ENCODE data around the gene SUGP1. TPM values are rescaled to one million over a fixed set of nuclear protein-coding genes. Genes with fewer than 3 reads are reported as not detected.

The SUGP1 gene
- total RNA-seq, 2 donors from 2014 or later: 33.5 to 46.2 TPM

GRCh38 chr19:19343762-19344161 lies 23.5 kb upstream of the SUGP1 start:
- no peak for DNase-seq
- no peak for ATAC-seq
- intact Hi-C loops (cut with DNase I, micrococcal nuclease): no loop called here

GRCh38 chr19:19343016-19343362 lies 22.7 kb upstream of the SUGP1 start:
- intact Hi-C loops (cut with DNase I, micrococcal nuclease): no loop called here
- ATAC-seq (no peak), DNase-seq (no peak)

- intact Hi-C loops (cut with DNase I, micrococcal nuclease): no loop called here
- peak; percentile 86 for ATAC-seq
- DNase-seq: peak; percentile 50 to 66
Observed at GRCh38 chr19:19342086-19343015, 22.0 kb upstream of the SUGP1 start.

- DNase-seq: no peak
- intact Hi-C loops (cut with DNase I, micrococcal nuclease): no loop called here
- ATAC-seq: no peak
Observed at GRCh38 chr19:19341026-19341425, 20.7 kb upstream of the SUGP1 start.

GRCh38 chr19:19338082-19338481 lies 17.8 kb upstream of the SUGP1 start:
- intact Hi-C loops (cut with DNase I, micrococcal nuclease): no loop called here
- DNase-seq: no peak
- ATAC-seq: no peak

- DNase-seq (no peak), ATAC-seq (no peak)
- intact Hi-C loops (cut with DNase I, micrococcal nuclease): no loop called here
Observed at GRCh38 chr19:19337120-19337519, 16.8 kb upstream of the SUGP1 start.

GRCh38 chr19:19336597-19336996 lies 16.3 kb upstream of the SUGP1 start:
- intact Hi-C loops (cut with DNase I, micrococcal nuclease): no loop called here
- DNase-seq (no peak), ATAC-seq (no peak)

- ATAC-seq: no peak
- intact Hi-C loops (cut with DNase I, micrococcal nuclease): no loop called here
- no peak for DNase-seq
Observed at GRCh38 chr19:19335408-19336158, 15.3 kb upstream of the SUGP1 start.

GRCh38 chr19:19334989-19335344 lies 14.7 kb upstream of the SUGP1 start:
- intact Hi-C loops (cut with DNase I, micrococcal nuclease): no loop called here
- ATAC-seq (no peak), DNase-seq (no peak)

GRCh38 chr19:19334063-19334988 lies 14.0 kb upstream of the SUGP1 start:
- DNase-seq (no peak), ATAC-seq (no peak)
- intact Hi-C loops (cut with DNase I, micrococcal nuclease): no loop called here

- ATAC-seq (no peak), DNase-seq (no peak)
- intact Hi-C loops (cut with DNase I, micrococcal nuclease): no loop called here
Observed at GRCh38 chr19:19329126-19329525, 8.8 kb upstream of the SUGP1 start.

- ATAC-seq (no peak), DNase-seq (no peak)
- intact Hi-C loops (cut with DNase I, micrococcal nuclease): no loop called here
Observed at GRCh38 chr19:19327672-19328071, 7.4 kb upstream of the SUGP1 start.

- intact Hi-C loops (cut with DNase I, micrococcal nuclease): no loop called here
- ATAC-seq (no peak), DNase-seq (no peak)
Observed at GRCh38 chr19:19324059-19324770, 3.9 kb upstream of the SUGP1 start.

- intact Hi-C loops (cut with DNase I, micrococcal nuclease): no loop called here
- peak; percentile 5 for ATAC-seq
- no peak for DNase-seq
Observed at GRCh38 chr19:19321141-19321577, 850 bp upstream of the SUGP1 start.

- intact Hi-C loops (cut with DNase I, micrococcal nuclease): no loop called here
- DNase-seq (peak in 1 of 2 donors; percentile 15), ATAC-seq (peak; percentile 16)
Observed at GRCh38 chr19:19319732-19320360, 463 bp downstream of the SUGP1 start.

GRCh38 chr19:19316082-19316481 lies 4.2 kb downstream of the SUGP1 start:
- DNase-seq: no peak
- intact Hi-C loops (cut with DNase I, micrococcal nuclease): no loop called here
- no peak for ATAC-seq

GRCh38 chr19:19315444-19315843 lies 4.9 kb downstream of the SUGP1 start:
- DNase-seq (no peak), ATAC-seq (no peak)
- intact Hi-C loops (cut with DNase I, micrococcal nuclease): no loop called here

GRCh38 chr19:19308373-19308772 lies 11.9 kb downstream of the SUGP1 start:
- ATAC-seq (no peak), DNase-seq (no peak)
- intact Hi-C loops (cut with DNase I, micrococcal nuclease): no loop called here

All from left colon (tissue), 2 donors.